KMS-11 (cell line): ENCODE data around the gene CDKN2C.
"Not testable (repeated sequence)": the region's sequence is repeated elsewhere in the genome, so short reads cannot be mapped to it uniquely, and the experiment has no call there.

Source experiments
- H2AFZ ChIP-seq: fragments of 200-600 bp; sonication (generic); 2 replicates; pipeline ENCODE4 v1.6.1; 2016; ENCODE audit warnings: antibody characterized with exemption, mixed run types, low read depth
- H3K27ac ChIP-seq: fragments of 200-600 bp; sonication (generic); 2 replicates; pipeline ENCODE4 v1.6.1; 2016; ENCODE audit warnings: mild to moderate bottlenecking, mixed run types
- H3K27me3 ChIP-seq: fragments of 200-600 bp; sonication (generic); 2 replicates; pipeline ENCODE4 v1.6.1; 2017; ENCODE audit warnings: mild to moderate bottlenecking, low read depth, mixed run types, moderate library complexity; ENCODE audit not compliant: insufficient read depth
- H3K36me3 ChIP-seq: fragments of 200-600 bp; sonication (generic); 2 replicates; pipeline ENCODE4 v1.6.1; 2017; ENCODE audit warnings: mild to moderate bottlenecking, mixed run types; ENCODE audit not compliant: insufficient read depth
- H3K4me1 ChIP-seq: fragments of 200-600 bp; sonication (generic); 2 replicates; pipeline ENCODE4 v1.6.1; 2016; ENCODE audit warnings: mild to moderate bottlenecking, low read depth, mixed run types; ENCODE audit not compliant: poor library complexity, severe bottlenecking
- H3K4me2 ChIP-seq: fragments of 200-600 bp; sonication (generic); 2 replicates; pipeline ENCODE4 v1.7.0; 2016; ENCODE audit warnings: mild to moderate bottlenecking, mixed run types
- H3K4me3 ChIP-seq: fragments of 200-600 bp; sonication (generic); IDR thresholded peaks from 2 replicates; pipeline ENCODE4 v1.6.1; 2017; ENCODE audit warnings: low read depth, low read length, mixed read lengths; ENCODE audit not compliant: insufficient read depth
- H3K79me2 ChIP-seq: fragments of 200-600 bp; sonication (generic); 2 replicates; pipeline ENCODE4 v1.6.1; 2016; ENCODE audit warnings: low read depth, mixed run types; ENCODE audit not compliant: insufficient read depth
- H3K9ac ChIP-seq: fragments of 200-600 bp; sonication (generic); 2 replicates; pipeline ENCODE4 v1.6.1; 2016; ENCODE audit warnings: mild to moderate bottlenecking, mixed run types
- H4K20me1 ChIP-seq: fragments of 200-600 bp; sonication (generic); 2 replicates; pipeline ENCODE4 v1.6.1; 2016; ENCODE audit warnings: mild to moderate bottlenecking, mixed run types; ENCODE audit not compliant: insufficient read depth
- TF ChIP-seq, protein P1 (sequence below): fragments of 200-600 bp; sonication (generic); conservative IDR thresholded peaks from 2 replicates; pipeline ENCODE4 v1.6.1; 2017; ENCODE audit warnings: low read depth, mild to moderate bottlenecking, antibody characterized with exemption, low read length, moderate library complexity, mixed read lengths

Gene CDKN2C

DNA sequence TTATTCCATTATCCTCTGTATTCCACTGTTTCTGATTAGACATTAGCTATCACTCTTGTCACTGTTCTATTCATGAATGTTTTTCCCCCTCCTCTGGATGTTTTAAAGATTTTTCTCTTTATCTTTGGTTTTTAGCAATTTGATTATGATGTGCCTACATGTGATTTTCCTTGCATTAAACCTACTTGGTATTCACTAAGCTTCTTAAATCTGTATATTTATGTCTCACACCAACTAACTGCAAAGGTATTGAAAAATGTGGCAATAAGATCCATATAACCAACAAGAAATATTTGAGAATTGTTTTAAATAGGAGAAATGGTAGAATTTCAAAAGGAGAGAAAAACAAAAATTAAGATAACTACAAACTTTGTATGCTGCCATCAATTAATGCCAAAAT, 35.2 kb upstream of the CDKN2C start:
- H3K79me2 ChIP-seq: no peaks in the 10 kb centered on the region; the same call in 1 of the 2 replicates
- TF ChIP-seq, protein P1, sequence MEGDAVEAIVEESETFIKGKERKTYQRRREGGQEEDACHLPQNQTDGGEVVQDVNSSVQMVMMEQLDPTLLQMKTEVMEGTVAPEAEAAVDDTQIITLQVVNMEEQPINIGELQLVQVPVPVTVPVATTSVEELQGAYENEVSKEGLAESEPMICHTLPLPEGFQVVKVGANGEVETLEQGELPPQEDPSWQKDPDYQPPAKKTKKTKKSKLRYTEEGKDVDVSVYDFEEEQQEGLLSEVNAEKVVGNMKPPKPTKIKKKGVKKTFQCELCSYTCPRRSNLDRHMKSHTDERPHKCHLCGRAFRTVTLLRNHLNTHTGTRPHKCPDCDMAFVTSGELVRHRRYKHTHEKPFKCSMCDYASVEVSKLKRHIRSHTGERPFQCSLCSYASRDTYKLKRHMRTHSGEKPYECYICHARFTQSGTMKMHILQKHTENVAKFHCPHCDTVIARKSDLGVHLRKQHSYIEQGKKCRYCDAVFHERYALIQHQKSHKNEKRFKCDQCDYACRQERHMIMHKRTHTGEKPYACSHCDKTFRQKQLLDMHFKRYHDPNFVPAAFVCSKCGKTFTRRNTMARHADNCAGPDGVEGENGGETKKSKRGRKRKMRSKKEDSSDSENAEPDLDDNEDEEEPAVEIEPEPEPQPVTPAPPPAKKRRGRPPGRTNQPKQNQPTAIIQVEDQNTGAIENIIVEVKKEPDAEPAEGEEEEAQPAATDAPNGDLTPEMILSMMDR: no peak
- H4K20me1 ChIP-seq: no peaks in the 10 kb centered on the region
- H3K4me2 ChIP-seq: no peak overlapping the region
- no peak overlapping the region for H2AFZ ChIP-seq
- no peaks in the 10 kb centered on the region for H3K27me3 ChIP-seq
- no peak overlapping the region for H3K9ac ChIP-seq
- no peaks in the 10 kb centered on the region for H3K4me1 ChIP-seq
- H3K27ac ChIP-seq: no peak overlapping the region
- H3K36me3 ChIP-seq: no peaks in the 10 kb centered on the region
- H3K4me3 ChIP-seq: no peak overlapping the region

DNA sequence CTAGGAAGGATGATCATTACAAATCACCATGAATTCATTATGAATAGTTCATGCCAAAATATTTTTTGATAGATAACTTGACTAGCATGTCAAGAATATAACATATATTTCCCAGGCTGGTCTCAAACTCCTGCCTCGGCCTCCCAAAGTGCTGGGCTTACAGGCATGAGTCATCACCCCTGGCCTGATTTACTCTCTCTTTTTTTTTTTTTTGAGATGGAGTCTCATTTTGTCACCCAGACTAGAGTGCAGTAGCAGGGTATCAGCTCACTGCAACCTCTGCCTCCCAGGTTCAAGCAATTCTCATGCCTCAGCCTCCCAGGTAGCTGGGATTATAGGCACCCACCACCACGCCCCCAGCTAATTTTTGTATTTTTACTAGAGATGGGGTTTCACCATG, 34.8 kb upstream of the CDKN2C start:
- not testable (repeated sequence) for H3K9ac ChIP-seq, H3K27me3 ChIP-seq, H3K4me1 ChIP-seq, H3K36me3 ChIP-seq, H3K4me3 ChIP-seq, H3K79me2 ChIP-seq, H2AFZ ChIP-seq, H3K27ac ChIP-seq, H4K20me1 ChIP-seq, H3K4me2 ChIP-seq

DNA sequence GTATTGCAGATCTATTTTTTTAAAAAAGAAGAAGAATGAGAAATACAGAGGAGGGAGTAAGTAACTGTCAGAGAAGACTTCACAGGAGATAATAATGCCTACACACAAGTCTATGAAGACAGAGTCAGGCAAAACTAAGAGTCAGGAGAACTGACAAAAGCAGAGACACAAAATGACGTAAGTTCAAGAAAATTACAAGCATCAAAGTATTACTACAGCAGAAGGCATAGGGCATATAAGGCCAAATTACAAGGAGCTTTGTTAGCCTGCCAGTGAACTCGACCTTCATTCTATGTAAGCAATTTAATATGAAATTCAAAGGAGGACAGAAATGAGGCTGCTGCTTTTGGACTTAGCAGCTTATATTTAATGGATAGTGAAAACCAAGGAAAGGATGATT, 33.7 kb upstream of the CDKN2C start:
- no peak overlapping the region for H2AFZ ChIP-seq
- H3K9ac ChIP-seq: no peak overlapping the region
- no peak overlapping the region for H3K27ac ChIP-seq
- H3K27me3 ChIP-seq: no peaks in the 10 kb centered on the region
- H3K4me2 ChIP-seq: no peak overlapping the region
- H3K79me2 ChIP-seq: no peaks in the 10 kb centered on the region; the same call in 1 of the 2 replicates
- H3K4me1 ChIP-seq: no peaks in the 10 kb centered on the region
- no peak overlapping the region for H3K4me3 ChIP-seq
- H4K20me1 ChIP-seq: no peaks in the 10 kb centered on the region
- TF ChIP-seq, protein P1: no peak
- H3K36me3 ChIP-seq: no peaks in the 10 kb centered on the region

DNA sequence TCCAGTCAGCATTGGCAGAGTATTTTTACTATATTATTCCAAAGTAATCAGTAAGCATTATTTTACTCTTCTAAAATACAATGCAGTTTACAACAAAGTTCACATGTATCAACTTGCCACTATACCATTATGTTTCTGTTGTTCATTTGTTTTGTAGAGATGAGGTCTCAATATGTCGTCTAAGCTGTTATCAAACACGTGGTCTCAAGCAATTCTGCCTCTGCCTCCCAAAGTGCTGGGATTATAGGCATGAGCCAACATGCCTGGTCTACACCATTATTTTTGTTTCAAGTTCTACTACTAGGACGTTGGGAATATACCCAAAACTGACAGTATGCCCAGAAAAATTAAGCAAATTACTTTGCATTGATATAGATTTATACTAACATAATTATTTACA, 29.8 kb upstream of the CDKN2C start:
- no peak overlapping the region for H3K4me3 ChIP-seq
- no peaks in the 10 kb centered on the region for H3K36me3 ChIP-seq
- no peaks in the 10 kb centered on the region for H4K20me1 ChIP-seq
- H3K79me2 ChIP-seq: no peaks in the 10 kb centered on the region; the same call in 1 of the 2 replicates
- TF ChIP-seq, protein P1: no peak
- no peak overlapping the region for H3K4me2 ChIP-seq
- H2AFZ ChIP-seq: no peak overlapping the region
- no peak overlapping the region for H3K27ac ChIP-seq
- H3K4me1 ChIP-seq: no peaks in the 10 kb centered on the region
- H3K9ac ChIP-seq: no peak overlapping the region
- H3K27me3 ChIP-seq: no peaks in the 10 kb centered on the region

DNA sequence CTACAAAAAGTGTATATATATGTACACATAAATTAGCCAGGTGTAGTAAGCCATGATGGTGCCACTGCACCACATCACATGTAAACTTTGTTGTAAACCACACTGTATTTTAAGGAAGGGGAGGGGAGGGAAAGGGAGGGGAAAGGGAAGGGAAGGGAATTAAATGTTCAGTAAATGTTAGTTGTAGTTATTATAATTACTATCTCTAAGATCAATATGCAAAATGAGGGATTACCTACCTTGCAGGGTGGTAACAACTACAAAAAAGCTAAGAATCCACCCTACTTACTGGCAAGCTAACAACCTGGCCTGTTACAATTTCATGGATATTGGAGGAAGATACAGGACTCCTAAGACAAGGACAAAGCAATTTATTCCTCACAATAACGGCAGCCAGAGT, 27.7 kb upstream of the CDKN2C start:
- H3K4me2 ChIP-seq: no peak overlapping the region
- TF ChIP-seq, protein P1: no peak
- H2AFZ ChIP-seq: no peak overlapping the region
- no peaks in the 10 kb centered on the region for H3K36me3 ChIP-seq
- no peaks in the 10 kb centered on the region for H4K20me1 ChIP-seq
- no peaks in the 10 kb centered on the region for H3K27me3 ChIP-seq
- no peaks in the 10 kb centered on the region; the same call in 1 of the 2 replicates for H3K79me2 ChIP-seq
- no peak overlapping the region for H3K27ac ChIP-seq
- H3K9ac ChIP-seq: no peak overlapping the region
- no peak overlapping the region for H3K4me3 ChIP-seq
- peaks cover under 1% of the 10 kb centered on the region for H3K4me1 ChIP-seq
